Measurements from ENCODE around the gene CXXC5. TPM values are rescaled to one million over a fixed set of nuclear protein-coding genes. Genes with fewer than 3 reads are reported as not detected.
A peak's percentile ranks its signal among the peaks of the same experiment; 100 is the strongest.

CXXC5 gene
- total RNA-seq, 4 donors from 2014 or later: 52.3 to 81.8 (median 62.6) TPM

DNA sequence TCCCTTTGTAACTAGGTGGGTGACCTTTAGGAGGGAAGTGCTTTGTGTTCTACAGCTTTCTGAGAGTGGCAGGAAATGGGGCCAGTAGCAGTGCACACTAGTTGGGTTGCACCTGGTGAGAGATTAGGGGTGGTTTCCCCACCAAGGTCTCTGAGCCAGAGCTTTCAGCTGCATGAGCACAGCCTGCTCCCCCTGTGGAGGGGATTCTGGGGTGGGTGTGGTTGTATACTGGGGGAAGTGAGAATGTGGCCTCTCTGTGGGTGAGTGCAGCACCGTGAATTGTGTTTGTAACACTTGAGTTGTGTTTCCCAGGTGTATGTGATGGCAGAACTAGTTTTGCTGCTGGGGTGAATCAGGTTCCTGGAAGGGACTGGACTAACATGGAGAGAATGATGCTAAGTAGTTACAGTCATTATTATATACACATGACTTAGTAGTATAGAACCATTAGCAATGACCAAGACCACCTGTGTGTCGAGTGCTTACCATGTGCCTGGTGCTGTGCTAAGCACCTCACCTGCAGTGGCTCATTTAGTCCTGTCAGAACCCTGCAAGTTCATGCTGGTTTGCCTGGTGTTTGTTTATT lies 11.8 kb upstream of the CXXC5 start:
- H3K4me3 ChIP-seq (replicated peaks in 1 of 3): no peak overlapping the region
- H3K9me3 ChIP-seq: no peaks in the 10 kb centered on the region
- peaks cover 46 to 62% of the 10 kb centered on the region in 2 donors for H3K4me1 ChIP-seq
- TF ChIP-seq, protein P1, sequence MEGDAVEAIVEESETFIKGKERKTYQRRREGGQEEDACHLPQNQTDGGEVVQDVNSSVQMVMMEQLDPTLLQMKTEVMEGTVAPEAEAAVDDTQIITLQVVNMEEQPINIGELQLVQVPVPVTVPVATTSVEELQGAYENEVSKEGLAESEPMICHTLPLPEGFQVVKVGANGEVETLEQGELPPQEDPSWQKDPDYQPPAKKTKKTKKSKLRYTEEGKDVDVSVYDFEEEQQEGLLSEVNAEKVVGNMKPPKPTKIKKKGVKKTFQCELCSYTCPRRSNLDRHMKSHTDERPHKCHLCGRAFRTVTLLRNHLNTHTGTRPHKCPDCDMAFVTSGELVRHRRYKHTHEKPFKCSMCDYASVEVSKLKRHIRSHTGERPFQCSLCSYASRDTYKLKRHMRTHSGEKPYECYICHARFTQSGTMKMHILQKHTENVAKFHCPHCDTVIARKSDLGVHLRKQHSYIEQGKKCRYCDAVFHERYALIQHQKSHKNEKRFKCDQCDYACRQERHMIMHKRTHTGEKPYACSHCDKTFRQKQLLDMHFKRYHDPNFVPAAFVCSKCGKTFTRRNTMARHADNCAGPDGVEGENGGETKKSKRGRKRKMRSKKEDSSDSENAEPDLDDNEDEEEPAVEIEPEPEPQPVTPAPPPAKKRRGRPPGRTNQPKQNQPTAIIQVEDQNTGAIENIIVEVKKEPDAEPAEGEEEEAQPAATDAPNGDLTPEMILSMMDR (IDR thresholded peaks at IDR 0.05): no peak
- TF ChIP-seq POLR2A (IDR thresholded peaks at IDR 0.05): no peak
- intact Hi-C loops (cut with DNase I): loop anchor here (2.0 to 5.0 kb wide), 2 partner anchors 15 to 51 kb away; no protein-coding TSS in a partner anchor
- DNase-seq: peak; percentile 55 to 56
- 52 to 61% methylated on average over 2 of the region's 2 CpGs for WGBS, 2 donors
- no peaks in the 10 kb centered on the region for H3K36me3 ChIP-seq
- no peaks in the 10 kb centered on the region for H3K27me3 ChIP-seq
- peak overlapping the region; percentile 21 to 91 (median 90) for H3K27ac ChIP-seq

DNA sequence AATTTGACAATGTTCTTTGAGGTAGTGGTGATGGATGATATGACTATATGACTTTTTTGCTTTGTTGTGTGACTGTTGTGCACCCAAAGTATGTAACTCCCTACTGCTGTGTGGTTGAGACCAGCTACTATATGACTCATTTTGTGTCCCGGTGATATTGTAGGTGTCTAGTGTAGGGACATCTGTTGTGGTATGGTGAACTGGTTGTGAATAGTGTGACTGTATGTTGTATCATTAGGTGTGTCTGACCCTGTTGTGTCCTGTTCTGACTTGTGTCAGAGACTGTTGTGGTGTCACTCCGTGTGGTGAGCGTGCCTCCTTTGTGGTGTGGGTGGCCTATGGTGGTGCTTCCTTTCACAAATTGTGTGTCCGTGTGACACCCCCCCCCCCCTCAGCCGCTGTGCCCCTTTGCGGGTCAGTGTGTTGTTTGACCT lies 11.2 kb upstream of the CXXC5 start:
- TF ChIP-seq POLR2A (IDR thresholded peaks at IDR 0.05): no peak
- TF ChIP-seq, protein P1 (IDR thresholded peaks at IDR 0.05): no peak
- Histone ChIP-seq H3K27ac (peak overlapping the region; percentile 82 to 91 (median 90)), H3K36me3 (no peaks in the 10 kb centered on the region), H3K27me3 (no peaks in the 10 kb centered on the region), H3K9me3 (no peaks in the 10 kb centered on the region), H3K4me3 (replicated peaks in 1 of 3) (peak overlapping the region in 1 of 3 donors; percentile 30), H3K4me1 (peaks cover 46 to 66% of the 10 kb centered on the region in 2 donors)
- intact Hi-C loops (cut with DNase I): loop anchor here (2.0 to 5.0 kb wide), 2 partner anchors 14 to 50 kb away; no protein-coding TSS in a partner anchor
- DNase-seq: no peak
- WGBS, 2 donors: 27 to 42% methylated on average over 2 to 3 of the region's 6 CpGs

DNA sequence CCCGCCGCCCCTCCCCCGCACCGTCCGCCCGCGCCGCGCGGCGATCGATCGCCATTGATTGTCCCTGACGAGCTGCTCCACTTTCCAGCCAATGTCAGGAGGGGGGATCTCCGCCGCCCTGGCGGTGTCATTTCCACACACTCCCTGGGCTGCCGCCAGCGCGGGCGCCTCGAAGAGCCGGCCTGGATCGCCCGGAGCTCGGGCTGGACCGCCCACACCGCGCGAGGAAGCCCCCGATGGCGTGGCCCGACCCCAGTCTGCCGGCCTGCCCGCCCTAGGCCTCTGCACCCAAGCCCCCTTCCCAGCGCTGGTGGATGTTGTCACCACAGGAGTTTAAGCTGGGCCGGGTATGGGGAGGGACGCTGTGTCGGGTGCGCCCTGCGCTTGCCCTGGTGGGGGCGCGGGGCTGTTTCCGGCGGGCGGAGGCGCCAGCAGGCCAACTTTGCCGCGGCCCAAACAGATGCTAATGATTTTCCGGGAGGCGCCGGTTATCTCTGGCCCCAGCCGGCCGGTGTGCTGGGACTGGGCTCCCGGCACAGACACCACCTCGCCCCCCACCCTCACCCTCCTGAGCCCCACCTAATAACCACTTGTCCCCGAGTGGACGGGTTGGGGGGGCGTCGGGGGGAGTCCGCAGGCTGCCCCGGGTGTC lies 10.6 kb upstream of the CXXC5 start:
- Histone ChIP-seq H3K4me1 (peaks cover 49 to 72% of the 10 kb centered on the region in 2 donors), H3K27ac (peak overlapping the region; percentile 82 to 91 (median 90)), H3K36me3 (no peaks in the 10 kb centered on the region), H3K27me3 (no peaks in the 10 kb centered on the region), H3K9me3 (no peaks in the 10 kb centered on the region), H3K4me3 (replicated peaks in 1 of 3) (peak overlapping the region; percentile 4 to 30 (median 4))
- 0% methylated on average over 1 of the region's 62 CpGs; no CpG with 5 or more reads in 1 of the 2 donors for WGBS, 2 donors
- intact Hi-C loops (cut with DNase I): loop anchor here (2.0 to 5.0 kb wide), 2 partner anchors 13 to 50 kb away; no protein-coding TSS in a partner anchor
- DNase-seq: peak; percentile 83 to 87
- peak in 1 of 2 donors; percentile 10 for TF ChIP-seq POLR2A (IDR thresholded peaks at IDR 0.05)
- TF ChIP-seq, protein P1 (IDR thresholded peaks at IDR 0.05): peak in 2 of 6 experiments; percentile 19 to 29

DNA sequence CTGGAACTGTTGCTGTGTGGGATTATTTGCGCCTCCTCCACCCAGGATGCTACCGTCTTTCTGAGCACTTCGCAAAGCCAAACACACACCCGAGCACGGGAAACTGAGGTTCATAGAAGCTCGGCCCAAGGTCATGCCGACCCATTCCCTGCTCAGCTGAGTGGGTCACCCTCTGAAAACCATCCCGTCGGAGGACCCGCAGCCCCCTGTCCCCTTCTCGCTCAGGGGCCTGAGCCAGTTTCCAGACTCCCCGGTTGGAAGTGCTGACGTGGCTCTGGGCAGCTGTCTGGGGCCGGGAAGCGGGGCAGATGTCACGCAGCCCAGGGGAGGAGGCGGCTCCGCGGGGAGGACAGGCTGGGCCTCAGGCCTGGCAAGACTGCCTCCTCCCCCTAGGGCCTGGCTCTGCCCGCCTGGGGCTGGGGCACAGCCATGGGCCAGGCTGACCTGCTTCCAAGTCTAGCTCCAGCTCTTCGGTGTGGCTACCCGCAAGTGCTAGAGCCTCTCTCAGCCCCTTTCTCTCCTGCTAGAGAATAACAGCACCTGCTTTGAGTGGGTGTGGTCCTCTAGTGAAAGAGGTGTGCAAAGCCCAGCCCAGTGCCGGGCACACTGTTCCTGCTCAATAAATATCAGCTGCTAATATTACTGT lies 9.9 kb upstream of the CXXC5 start:
- TF ChIP-seq, protein P1 (IDR thresholded peaks at IDR 0.05): no peak
- TF ChIP-seq POLR2A (IDR thresholded peaks at IDR 0.05): no peak
- DNase-seq: peak; percentile 85 to 87
- H3K36me3 ChIP-seq: no peaks in the 10 kb centered on the region

More for the DNA sequence above, 9.9 kb upstream of the CXXC5 start:
- WGBS, 2 donors: 8 to 15% methylated on average over 6 to 12 of the region's 23 CpGs
- H3K9me3 ChIP-seq: no peaks in the 10 kb centered on the region
- H3K4me1 ChIP-seq: peaks cover 55 to 78% of the 10 kb centered on the region in 2 donors
- no peaks in the 10 kb centered on the region for H3K27me3 ChIP-seq
- intact Hi-C loops (cut with DNase I): loop anchor here (5.0 kb wide), 1 partner anchor 49 kb away; no protein-coding TSS in a partner anchor
- H3K4me3 ChIP-seq (replicated peaks in 1 of 3): peak overlapping the region in 1 of 3 donors; percentile 30
- peak overlapping the region; percentile 82 to 91 (median 90) for H3K27ac ChIP-seq
